ENCODE measurements around the gene LPAR5. TPM values are rescaled to one million over a fixed set of nuclear protein-coding genes. Genes with fewer than 3 reads are reported as not detected.
"Not testable (repeated sequence)": the region's sequence is repeated elsewhere in the genome, so short reads cannot be mapped to it uniquely, and the experiment has no call there.

LPAR5 gene
- total and polyA plus RNA-seq, 2 donors (not counting 1 experiment from before 2014, with no cell fraction given) = 0.02 TPM; not detected in 1

GRCh38 chr12:6592087-6592486, 43.7 kb downstream of the LPAR5 start:
- TF ChIP-seq EZH2 (IDR thresholded peaks at IDR 0.05; ENCODE audit: low read length, missing control alignments) (no peak), CTCF (conservative IDR thresholded peaks at IDR 0.05 in 1 of 2, IDR thresholded peaks at IDR 0.05 in 1 of 2; ENCODE audit: low read depth in 1 of 2, low read length in 2 of 2) (no peak)
- Histone ChIP-seq H3K4me2 (ENCODE audit: extremely low read depth, insufficient read depth, low read length) (no peak overlapping the region), H3K9ac (ENCODE audit: insufficient read depth, low read length) (no peak overlapping the region), H3K4me3 (replicated peaks in 1 of 4; ENCODE audit: control extremely low read depth in 1 of 4, insufficient read depth in 1 of 4, low read depth in 3 of 4, low read length in 4 of 4) (no peak overlapping the region), H3K79me2 (ENCODE audit: control insufficient read depth, insufficient read depth, low read length) (no peaks in the 10 kb centered on the region), H3K27me3 (ENCODE audit: control insufficient read depth, insufficient read depth, low read length) (no peaks in the 10 kb centered on the region), H3K4me1 (ENCODE audit: control insufficient read depth, extremely low read depth, insufficient read depth, low read length) (no peaks in the 10 kb centered on the region), H3K9me3 (ENCODE audit: control insufficient read depth, insufficient read depth, low read depth, low read length) (no peaks in the 10 kb centered on the region), H3K27ac (ENCODE audit: insufficient read depth, low read length) (no peak overlapping the region), H3K36me3 (ENCODE audit: control insufficient read depth, insufficient read depth, low read length) (peaks cover 34% of the 10 kb centered on the region), H2AFZ (ENCODE audit: low read length) (no peak overlapping the region), H4K20me1 (ENCODE audit: control insufficient read depth, extremely low read depth, insufficient read depth, low read length) (peaks cover 2% of the 10 kb centered on the region)
- no peak for DNase-seq (ENCODE audit: low read depth in 2 of 2)

- peaks cover 25% of the 10 kb centered on the region for H3K36me3 ChIP-seq (ENCODE audit: control insufficient read depth, insufficient read depth, low read length)
- not testable (repeated sequence) for H3K4me2 ChIP-seq (ENCODE audit: extremely low read depth, insufficient read depth, low read length); H3K4me3 ChIP-seq (replicated peaks in 1 of 4; ENCODE audit: control extremely low read depth in 1 of 4, insufficient read depth in 1 of 4, low read depth in 3 of 4, low read length in 4 of 4); H4K20me1 ChIP-seq (ENCODE audit: control insufficient read depth, extremely low read depth, insufficient read depth, low read length); H3K9ac ChIP-seq (ENCODE audit: insufficient read depth, low read length); H3K79me2 ChIP-seq (ENCODE audit: control insufficient read depth, insufficient read depth, low read length); H2AFZ ChIP-seq (ENCODE audit: low read length); H3K4me1 ChIP-seq (ENCODE audit: control insufficient read depth, extremely low read depth, insufficient read depth, low read length); H3K27me3 ChIP-seq (ENCODE audit: control insufficient read depth, insufficient read depth, low read length); DNase-seq (ENCODE audit: low read depth in 2 of 2); H3K27ac ChIP-seq (ENCODE audit: insufficient read depth, low read length); H3K9me3 ChIP-seq (ENCODE audit: control insufficient read depth, insufficient read depth, low read depth, low read length)
These were observed 49.2 kb downstream of the LPAR5 start for GRCh38 chr12:6586569-6586968.

GRCh38 chr12:6584293-6584692, 51.5 kb downstream of the LPAR5 start:
- Histone ChIP-seq H3K4me2 (ENCODE audit: extremely low read depth, insufficient read depth, low read length) (no peak overlapping the region), H4K20me1 (ENCODE audit: control insufficient read depth, extremely low read depth, insufficient read depth, low read length) (peaks cover 2% of the 10 kb centered on the region), H3K79me2 (ENCODE audit: control insufficient read depth, insufficient read depth, low read length) (no peaks in the 10 kb centered on the region), H3K9me3 (ENCODE audit: control insufficient read depth, insufficient read depth, low read depth, low read length) (no peaks in the 10 kb centered on the region), H3K4me3 (replicated peaks in 1 of 4; ENCODE audit: control extremely low read depth in 1 of 4, insufficient read depth in 1 of 4, low read depth in 3 of 4, low read length in 4 of 4) (no peak overlapping the region), H3K27ac (ENCODE audit: insufficient read depth, low read length) (no peak overlapping the region), H2AFZ (ENCODE audit: low read length) (no peak overlapping the region), H3K4me1 (ENCODE audit: control insufficient read depth, extremely low read depth, insufficient read depth, low read length) (no peaks in the 10 kb centered on the region), H3K27me3 (ENCODE audit: control insufficient read depth, insufficient read depth, low read length) (no peaks in the 10 kb centered on the region), H3K36me3 (ENCODE audit: control insufficient read depth, insufficient read depth, low read length) (peaks cover 30% of the 10 kb centered on the region), H3K9ac (ENCODE audit: insufficient read depth, low read length) (no peak overlapping the region)
- TF ChIP-seq CTCF (conservative IDR thresholded peaks at IDR 0.05 in 1 of 2, IDR thresholded peaks at IDR 0.05 in 1 of 2; ENCODE audit: low read depth in 1 of 2, low read length in 2 of 2) (no peak), EZH2 (IDR thresholded peaks at IDR 0.05; ENCODE audit: low read length, missing control alignments) (no peak)
- DNase-seq (ENCODE audit: low read depth in 2 of 2) = no peak
